KBM-7 (cell line): ENCODE results near the gene TMEM229B.

ENCODE experiments used
- DNase-seq: peaks from one replicate; pipeline ENCODE4 v3.0.0-alpha.2; 2015
- in situ Hi-C: fragments of 300-500 bp; cut with MboI; formaldehyde crosslinking; loops from 2 replicates; pipeline ENCODE4 v1.14.3; 2020; ENCODE audit warnings: low sequenced_read_pairs, low pct_unique_long_range_greater_than_20kb, mixed read lengths

The TMEM229B gene

DNA sequence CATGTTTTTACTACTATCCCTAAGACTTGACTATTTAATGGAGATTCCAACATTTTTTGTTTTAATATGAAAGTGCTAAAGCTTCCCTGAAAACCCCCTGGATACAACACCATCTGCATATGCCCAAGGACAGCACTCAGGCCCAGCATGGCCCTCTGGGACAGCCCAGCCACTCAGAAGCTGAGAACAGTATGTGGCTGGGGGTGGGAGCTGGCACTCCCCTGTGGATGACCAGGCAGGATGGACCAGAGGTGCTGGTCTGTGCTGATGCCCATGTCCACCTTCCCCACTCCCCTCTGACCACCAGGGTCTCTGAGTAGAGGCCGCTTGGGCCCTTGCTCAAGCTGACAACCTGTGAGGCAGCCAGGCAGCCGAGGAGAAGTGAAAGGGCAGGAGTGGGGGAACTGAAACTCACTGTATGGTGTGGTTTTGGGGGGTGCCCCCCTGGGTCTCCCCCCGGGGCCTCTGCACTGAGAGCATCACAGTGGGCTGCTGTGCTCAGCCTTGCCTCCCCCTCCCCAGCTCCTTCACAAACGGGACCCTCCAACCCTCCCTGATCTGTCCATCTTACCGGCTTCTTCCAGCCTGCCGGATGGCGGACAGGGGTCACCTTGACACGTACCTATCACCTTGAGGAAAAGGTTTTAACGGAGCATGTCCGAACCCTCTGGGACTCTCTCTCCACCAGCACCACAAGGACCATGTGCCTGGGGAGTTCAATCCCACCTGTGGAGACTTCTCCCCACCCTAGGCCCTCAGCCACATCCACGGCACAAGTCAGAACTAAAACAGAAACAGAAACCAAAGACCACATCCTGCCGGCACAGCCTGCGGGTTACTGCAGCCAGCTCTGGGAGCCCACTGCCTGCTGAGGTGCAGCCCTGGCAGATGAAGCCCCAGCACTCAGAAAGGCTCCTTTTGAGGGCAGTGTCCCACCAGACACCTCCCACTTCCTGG is at the start of gene TMEM229B:
TMEM229B (minus strand) TSS at position 785 of the 957 bp plus-strand sequence. CDS start 14,798 bp downstream, outside the sequence.
- DNase-seq = peak; percentile 71
- in situ Hi-C loops = no loop called here

DNA sequence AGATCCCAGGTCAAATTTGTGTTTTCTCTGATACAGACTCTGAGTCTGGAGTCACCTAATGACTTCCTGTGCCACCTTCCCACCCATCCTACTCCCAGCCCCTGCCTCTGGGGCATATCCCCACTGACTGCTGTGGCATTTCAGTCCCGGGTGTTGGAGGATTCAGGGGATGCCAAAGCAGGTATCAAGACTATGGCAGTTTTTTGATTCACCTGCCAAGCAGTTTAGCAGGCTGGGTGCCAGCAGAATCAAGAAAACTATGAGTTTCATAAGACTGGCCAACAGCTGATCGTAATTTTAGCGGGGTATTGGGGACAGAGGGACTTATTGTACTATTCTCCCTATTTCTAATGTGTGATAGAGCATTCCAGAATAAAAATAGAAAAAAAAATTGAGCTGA is 49.2 kb upstream of the TMEM229B start:
- DNase-seq = no peak

DNA sequence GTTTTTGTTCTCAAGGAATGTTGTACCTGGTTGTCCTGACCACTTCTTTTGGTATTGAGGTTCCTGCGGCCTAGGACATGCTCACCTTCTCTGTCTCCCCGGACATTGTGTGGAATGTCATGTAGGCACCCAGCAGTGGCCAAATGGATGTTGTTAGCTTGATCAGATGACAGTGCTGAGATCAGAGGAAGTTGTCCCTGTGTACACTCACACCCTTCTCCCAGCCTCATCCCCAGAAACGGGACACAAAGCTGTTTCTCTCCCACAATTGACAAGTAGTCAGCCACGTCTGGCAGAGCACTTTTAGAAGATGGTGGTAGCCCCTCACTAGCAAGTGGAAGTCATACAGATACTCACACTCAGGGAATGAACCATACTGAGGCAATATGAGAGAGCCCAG is 47.6 kb upstream of the TMEM229B start:
- in situ Hi-C loops = no loop called here
- DNase-seq = no peak

More for the DNA sequence above, 49.2 kb upstream of the TMEM229B start:
- in situ Hi-C loops = no loop called here

DNA sequence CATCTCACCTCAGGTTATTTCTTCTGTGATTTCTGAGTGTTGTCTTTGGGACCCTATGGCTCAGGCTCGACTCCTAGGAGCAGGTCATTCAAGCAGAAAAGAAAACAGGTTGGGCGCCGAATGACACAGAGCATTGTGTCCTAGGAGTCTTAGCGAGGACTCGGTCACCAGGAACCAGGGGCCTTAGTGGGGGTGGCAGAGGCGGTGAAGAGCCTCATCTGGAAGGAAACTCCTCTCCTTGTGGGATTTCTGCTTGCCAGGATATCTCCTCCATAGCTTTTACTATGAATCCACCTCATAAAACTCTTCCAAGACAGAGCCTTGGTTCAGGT is 45.2 kb upstream of the TMEM229B start:
- in situ Hi-C loops = no loop called here
- DNase-seq = peak; percentile 14

DNA sequence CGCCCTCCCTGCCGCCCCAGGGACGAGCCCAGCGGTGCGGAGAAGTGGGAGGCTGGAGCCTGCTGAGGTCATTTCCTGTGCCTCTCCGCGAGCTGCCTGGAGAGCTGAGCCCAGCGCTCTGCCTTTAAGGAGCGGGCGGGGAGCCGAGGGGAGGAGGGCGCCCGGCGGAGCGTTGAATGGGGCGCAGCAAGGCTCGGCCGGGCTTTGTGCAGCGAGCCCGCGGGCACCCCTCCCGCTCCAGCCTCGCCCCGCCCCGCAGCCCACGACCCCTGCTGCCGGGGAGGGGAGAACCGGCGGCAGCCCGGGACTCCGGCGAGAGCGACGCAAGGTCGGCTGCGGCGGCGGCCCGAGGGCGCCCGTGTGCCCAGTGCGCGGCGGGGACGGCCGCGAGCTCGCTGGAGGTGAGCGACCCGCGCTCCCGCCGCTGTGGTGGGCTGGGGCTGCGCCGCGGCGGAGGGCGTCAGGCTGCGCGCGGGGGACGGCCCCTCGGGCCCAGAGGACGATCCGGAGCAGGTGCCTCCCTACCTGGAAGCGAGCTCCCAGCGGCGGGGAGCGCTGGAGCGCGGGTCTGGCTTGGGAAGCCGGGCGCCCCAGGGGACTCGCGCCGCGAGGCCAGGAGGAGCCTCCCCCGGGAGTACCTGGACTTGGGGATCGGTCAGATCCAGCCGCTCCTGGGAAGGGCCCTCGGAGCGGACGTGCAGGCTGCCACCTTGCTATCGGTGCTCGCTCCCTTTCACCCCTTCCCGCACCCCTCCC is 44.7 kb upstream of the TMEM229B start, which contains the start of gene PLEKHH1:
PLEKHH1 (plus strand) TSS at position 293 of the 756 bp plus-strand sequence. CDS start 8,578 bp downstream, outside the sequence.
- peak; percentile 69 for DNase-seq
- in situ Hi-C loops = no loop called here

DNA sequence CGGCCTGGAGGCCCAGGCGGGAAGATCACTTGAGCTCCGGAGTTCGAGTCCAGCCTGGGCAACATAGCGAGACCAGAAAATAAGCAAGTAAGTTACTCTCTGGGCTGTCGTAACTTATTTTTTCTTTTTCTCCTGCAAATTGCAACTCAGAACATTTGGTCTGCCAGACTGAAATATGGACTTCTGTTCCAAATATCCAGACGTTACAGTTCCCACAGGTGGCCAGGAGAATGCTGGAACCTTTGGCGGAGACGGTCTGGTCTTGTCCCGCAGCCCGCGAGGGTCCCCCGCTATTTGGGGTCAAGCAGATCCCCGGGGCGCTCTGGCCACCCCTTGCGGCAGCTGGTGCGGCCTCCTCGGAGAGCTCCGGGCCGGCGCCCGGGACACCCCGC is 44.1 kb upstream of the TMEM229B start:
- in situ Hi-C loops = no loop called here
- no peak for DNase-seq

DNA sequence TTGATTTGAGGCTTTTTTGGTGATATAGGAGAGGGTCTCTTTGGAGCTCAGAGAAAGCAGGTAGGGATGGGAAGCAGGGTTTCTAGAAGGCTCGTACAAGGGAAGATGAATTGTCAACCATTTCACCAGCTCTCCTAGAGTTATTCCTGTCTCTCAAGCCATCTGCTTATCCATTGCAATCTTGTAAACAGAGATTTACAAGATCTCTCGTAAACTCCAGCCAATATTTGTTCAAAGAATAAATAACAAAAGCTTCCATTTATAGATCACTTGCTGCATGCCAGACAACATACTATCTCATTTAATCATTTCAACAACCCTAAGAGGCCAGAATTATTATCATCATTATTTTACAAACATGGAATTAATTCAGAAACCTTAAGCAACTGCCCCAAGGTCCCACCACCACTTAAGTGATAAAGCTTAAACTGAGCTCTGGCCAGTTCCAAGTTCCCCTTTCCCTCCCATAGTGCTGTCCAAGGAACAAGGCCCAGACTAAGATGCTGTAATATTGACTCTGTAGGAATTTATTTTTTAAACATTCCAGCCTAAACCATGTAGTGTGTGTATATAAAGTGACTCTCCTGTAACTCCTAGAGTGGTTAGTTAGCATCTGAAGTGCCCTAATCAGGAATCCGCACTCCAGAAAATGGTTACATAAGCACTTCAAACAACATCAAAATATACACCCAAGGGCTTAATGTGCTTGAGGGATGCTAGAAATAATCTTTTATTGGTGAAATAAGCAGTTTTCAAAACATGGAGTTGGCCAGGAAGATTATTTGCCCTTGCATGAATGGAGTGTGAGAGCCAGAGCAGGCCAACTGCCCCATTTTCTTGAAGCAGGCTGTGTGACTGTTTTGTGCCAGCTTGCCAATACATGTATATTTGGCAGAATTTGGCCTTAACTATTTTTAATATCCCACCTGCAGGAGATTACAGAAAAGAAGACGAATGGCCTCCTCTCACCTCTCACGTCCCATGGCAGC is 41.7 kb upstream of the TMEM229B start:
- DNase-seq = no peak
- in situ Hi-C loops = no loop called here

DNA sequence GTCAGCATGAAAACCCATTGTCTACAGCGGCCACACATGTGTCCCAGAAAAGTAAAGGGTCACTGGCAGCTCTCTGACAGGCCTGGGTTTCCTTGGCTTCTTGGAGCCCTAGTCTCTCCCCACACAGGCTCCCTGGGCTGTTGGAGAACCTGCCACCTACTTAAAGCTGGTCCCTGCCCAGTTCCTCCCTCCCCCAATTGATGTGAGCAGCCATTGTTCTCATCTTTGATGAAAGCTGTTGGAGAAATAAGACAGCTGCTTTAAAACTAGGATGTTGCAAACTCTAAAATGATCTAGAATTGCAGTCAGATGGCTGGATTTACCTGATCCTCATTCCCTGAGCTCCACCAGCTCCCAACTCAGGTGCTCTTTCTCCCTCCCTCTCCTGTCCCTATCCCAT is 39.8 kb upstream of the TMEM229B start:
- DNase-seq = no peak
- in situ Hi-C loops = no loop called here

DNA sequence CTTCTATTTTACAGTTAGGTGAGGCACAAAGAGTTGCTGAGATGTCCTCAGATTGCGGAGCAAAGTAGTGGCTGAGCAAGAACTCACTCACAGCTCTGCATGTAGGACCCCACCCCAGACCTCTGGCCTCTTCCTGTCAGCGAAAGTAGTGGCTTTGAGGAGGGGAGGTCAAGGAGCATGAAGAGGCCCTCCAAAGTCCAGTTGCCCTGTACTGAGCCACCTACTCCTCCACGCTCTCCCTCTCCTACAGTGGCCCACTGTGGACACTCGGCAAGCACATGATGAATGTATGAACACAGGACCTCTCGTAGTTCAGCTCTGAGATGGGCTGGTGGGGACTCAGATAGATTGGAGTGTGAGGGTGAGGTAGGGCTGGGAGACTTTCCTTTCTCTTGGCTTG is 39.2 kb upstream of the TMEM229B start:
- DNase-seq = no peak
- in situ Hi-C loops = no loop called here

DNA sequence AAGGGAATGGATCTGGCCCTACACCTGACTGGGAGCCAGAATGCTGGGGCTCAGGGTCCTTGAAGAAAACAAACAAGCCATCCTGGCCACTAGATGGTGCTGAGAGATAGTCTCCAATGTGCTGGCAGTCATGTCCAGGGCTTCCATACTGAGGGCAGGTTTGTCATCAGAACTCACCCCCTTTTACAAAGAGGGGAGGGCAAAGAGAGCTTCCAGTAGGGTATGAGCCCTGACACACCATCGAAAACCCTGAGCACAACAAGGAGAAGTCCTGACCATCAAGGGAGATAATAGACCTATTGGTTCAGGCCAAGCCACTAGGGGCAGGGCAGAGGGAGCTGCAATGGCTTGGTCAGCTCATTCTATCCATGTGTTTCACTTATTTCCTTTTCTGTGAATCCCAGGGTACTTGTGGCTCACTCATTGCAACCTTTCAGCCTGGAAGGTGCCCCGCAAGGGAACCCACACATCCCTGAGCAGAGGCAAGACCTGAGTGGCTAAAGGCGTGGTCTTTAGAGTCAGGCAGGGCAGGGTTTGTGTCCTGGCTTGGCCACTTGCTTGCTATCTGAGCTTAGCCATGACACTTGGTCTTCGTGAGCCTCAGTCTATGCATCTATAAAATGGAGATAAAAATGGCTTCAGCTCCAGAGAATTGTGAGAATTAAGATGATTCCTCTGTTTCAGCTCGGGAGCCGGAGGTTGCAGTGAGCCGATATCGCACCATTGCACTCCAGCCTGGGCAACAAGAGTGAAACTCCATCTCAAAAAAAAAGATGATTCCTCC is 38.3 kb upstream of the TMEM229B start:
- in situ Hi-C loops = no loop called here
- peak; percentile 67 for DNase-seq

DNA sequence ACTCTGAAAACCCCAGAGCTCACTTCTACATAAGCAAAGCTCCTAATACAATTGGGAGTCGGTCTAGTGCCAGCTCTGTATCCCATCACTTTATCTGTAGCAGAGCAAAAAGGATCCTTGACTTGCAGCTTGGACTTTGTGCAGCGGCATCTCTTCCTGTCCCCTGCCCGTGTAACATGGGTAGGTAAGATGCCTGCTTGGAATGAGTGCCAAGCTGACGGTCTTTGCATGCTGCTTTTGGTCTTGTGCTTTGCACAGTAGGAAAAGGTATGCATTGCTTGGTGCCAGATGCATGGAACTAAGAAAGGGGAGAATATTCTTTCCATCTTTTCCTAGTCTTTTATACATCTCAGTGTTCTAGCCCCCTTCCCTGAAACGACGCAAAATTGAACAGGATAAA is 37.7 kb upstream of the TMEM229B start:
- in situ Hi-C loops = no loop called here
- no peak for DNase-seq

DNA sequence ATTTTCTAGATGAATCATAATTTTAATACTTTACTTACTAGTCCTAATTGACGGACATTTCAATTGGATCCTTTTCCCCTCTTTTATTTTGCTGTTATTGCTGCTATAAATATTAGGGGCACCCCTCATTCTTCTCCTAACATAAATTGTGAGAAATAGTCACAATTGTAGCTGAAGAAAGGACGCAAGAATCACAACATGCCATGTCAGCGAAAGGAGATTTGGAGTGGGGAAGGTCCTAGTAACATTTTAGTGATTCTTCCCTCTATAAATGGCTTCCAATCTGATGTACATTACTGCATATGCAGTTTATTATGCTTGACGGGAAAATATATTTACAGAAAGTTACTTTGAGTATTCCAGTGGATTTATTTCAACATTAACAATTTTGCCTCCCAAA is 36.9 kb upstream of the TMEM229B start:
- DNase-seq = no peak
- in situ Hi-C loops = no loop called here

DNA sequence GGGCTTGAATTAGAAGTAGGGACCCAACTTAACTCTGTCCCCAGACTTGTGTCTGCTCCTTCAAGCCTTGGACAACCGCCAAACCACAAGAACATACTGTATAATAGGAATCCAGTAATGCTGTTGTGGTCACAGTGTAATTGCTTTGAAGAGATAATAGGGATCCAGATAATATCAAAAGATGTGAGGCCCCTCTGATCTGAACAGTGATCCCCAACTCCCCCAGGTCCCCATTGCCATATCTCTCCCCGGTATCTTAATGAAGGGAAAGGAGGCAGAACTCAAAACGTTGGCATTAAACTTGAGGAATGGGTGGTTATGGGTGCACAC is 36.1 kb upstream of the TMEM229B start:
- in situ Hi-C loops = no loop called here
- peak; percentile 49 for DNase-seq

DNA sequence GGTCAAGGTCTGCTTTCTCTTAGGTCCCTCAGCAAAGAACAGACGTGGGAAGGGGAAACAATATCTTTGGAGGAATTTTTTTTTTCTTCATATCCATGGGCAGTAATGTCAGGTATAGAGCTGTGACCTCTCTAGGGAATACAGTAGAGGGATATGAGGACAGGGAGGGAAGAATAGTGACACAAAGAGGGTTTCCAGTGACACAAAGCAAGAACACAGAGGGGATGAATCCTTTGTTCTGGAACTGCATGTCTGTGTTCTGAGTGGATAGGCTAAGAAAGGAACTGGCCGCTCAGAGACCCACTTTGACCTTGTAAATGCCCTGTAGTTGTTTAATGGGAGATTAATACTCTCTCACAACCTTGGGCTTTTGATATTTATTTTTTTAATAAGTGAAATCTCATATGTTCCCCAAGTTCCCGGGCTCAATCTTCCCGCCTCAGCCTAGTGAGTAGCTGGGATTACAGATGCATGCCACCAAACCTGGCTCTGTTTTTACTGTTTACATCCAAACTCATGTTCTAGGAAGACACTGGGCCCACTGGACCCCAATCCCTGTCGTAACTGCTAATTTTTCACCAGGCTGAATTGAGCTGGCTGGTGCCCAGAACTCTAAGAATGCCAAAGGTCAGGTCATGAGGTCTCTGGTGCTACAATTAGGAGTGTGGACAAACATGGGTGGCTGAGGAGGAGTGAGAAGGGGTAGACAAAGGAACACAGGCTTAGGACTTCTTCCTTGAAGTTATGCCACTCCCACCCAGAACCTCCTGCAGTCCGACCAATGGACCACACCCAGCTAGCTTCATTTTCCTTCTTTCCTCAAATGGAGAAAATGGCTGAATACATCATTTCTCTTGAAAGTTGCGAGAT is 35.5 kb upstream of the TMEM229B start:
- in situ Hi-C loops = no loop called here
- no peak for DNase-seq

DNA sequence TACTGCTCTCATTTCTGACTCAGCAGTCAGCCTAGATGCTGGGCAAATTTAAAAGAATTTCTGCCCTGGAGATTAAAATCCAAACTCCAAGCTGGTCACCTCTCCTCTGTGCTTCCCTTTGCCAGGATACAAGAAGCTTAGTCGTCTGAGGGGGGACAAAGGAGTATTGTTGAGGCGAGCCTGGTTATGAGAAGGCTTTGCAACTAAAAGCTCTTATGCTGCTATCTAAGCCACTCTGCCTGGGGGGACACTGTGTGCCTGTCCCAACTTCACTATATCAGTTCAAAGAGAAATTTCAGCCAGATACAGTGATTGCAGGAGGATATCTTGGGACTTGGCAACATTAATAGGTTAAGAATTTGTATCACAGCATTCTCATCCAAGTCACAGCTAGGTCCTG is 33.7 kb upstream of the TMEM229B start:
- in situ Hi-C loops = no loop called here
- DNase-seq = no peak

DNA sequence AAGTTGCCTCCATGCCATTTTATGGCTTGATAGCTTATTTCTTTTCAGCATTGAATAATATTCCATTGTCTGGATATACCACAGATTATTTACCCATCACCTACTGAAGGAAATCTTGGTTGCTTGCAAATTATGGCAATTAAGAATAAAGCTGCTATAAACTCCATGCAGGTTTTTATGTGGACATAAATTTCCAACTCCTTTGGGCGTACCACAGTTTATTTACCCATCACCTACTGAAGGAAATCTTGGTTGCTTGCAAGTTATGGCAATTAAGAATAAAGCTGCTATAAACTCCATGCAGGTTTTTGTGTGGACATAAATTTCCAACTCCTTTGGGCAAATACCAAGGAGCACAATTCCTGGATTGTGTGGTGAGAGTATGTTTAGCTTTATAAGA is 32.0 kb upstream of the TMEM229B start:
- no peak for DNase-seq
- in situ Hi-C loops = no loop called here

DNA sequence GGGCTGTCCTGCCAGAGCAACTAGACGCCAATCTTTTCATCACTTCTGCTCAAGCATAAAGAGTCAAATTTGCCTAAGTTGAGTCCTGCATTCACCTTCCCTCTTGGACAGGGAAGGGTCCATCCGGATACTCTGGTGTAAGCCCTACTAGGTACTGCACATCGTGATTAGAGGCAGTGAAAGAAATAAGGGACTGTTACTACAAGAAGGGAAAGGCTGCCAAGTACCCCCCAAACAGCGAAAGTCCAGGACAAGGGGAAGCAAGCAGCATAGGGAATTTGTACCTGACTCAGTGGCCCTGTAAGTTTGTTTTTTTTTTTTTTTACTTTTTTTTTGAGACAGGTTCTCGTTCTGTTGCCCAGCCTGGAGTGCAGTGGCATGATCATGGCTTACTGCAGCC is 30.9 kb upstream of the TMEM229B start:
- in situ Hi-C loops = no loop called here
- DNase-seq = no peak

DNA sequence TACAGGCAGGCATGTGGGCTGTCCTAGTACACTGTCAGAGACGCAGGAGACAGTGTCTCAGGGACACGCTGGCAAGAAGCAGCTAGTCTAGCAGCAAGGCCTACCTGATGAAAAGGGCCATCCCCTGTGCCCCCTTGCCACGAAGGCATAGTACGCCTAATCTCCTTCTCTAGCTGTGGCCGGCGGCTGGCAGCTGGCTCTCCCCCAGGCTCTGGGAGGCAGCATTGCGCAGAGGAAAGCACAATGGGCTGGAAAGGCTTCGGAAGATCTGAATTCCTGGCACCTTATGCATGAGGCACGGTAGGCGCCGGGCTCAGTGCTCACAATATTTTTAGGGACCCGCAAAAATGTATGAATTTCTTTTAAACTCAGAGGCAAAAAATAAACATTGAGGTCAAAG is 28.6 kb upstream of the TMEM229B start:
- in situ Hi-C loops = no loop called here
- DNase-seq = no peak
